Testis (tissue), 2 donors: ENCODE data around the gene CTDSPL.

ENCODE experiments used
- POLR2A ChIP-seq: fragments of 450-650 bp; IDR thresholded peaks from one replicate; pipeline ENCODE4 v1.6.1; 2017; ENCODE audit warnings: antibody characterized with exemption, mild to moderate bottlenecking, moderate library complexity
- TF ChIP-seq, protein P1 (sequence below), 3 experiments: fragments of 450-650 bp in 2 of 3; fragments of 200-600 bp in 1 of 3; sonication (generic) in 1 of 3; IDR thresholded peaks; one replicate each; pipeline ENCODE4 v1.5.1; 2016 to 2019; ENCODE audit warnings: antibody characterized with exemption in 3 of 3, mild to moderate bottlenecking in 2 of 3, moderate library complexity in 1 of 3

DNA sequence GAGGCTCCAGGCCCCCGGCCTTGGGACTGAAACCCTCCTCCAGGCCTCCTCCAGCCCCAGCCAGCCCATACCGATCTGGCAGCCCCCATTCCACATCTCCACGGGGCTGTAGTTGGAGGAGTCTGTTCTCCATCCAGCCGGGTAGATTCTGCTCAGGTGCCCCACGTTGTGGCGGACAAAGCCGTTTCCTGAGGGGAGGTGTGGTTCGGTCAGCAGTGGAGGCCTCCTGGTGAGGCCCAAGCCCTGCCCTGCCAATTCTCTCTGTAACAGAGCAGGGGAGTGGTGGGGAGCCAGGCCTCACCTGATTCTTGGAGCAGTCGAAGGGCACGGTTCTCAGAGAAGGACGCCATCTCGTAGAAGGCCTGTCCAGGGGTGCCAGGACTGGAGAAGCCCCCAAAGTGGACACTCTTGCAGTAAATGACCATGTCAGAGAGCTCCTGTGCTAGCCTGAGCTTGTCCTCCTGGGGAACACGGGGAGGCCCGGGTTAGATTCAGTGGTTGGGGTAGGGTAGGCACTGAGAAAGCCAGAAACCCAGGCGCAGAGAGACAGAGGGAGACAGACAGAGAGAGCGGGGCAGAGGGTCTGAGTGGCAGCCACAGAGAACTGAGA, 147.4 kb downstream of the CTDSPL start:
- TF ChIP-seq, protein P1, sequence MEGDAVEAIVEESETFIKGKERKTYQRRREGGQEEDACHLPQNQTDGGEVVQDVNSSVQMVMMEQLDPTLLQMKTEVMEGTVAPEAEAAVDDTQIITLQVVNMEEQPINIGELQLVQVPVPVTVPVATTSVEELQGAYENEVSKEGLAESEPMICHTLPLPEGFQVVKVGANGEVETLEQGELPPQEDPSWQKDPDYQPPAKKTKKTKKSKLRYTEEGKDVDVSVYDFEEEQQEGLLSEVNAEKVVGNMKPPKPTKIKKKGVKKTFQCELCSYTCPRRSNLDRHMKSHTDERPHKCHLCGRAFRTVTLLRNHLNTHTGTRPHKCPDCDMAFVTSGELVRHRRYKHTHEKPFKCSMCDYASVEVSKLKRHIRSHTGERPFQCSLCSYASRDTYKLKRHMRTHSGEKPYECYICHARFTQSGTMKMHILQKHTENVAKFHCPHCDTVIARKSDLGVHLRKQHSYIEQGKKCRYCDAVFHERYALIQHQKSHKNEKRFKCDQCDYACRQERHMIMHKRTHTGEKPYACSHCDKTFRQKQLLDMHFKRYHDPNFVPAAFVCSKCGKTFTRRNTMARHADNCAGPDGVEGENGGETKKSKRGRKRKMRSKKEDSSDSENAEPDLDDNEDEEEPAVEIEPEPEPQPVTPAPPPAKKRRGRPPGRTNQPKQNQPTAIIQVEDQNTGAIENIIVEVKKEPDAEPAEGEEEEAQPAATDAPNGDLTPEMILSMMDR (IDR thresholded peaks at IDR 0.05): no peak
- no peak for TF ChIP-seq POLR2A
